Measurements from ENCODE around the gene EPS8L3. TPM values are rescaled to one million over a fixed set of nuclear protein-coding genes. Genes with fewer than 3 reads are reported as not detected.

EPS8L3 gene
- total and polyA plus RNA-seq, 2 of the 4 experiments (the other 2 are of a cell fraction), result not detected

- intact Hi-C loops (cut with micrococcal nuclease), result no loop called here
- dilution Hi-C loops (cut with HindIII; ENCODE audit: low sequenced_read_pairs, unreplicated experiment), result no loop called here
- DNase-seq (no peak), ATAC-seq (ENCODE audit: low read depth) (no peak)
- WGBS, 2 experiments (ENCODE audit: extremely low coverage in 2 of 2, insufficient read length in 1 of 2), result 75% methylated on average over 9 of the region's 11 CpGs; no CpG with 5 or more reads in 1 of the 2 experiments
- no peak overlapping the region for H3K9ac ChIP-seq (ENCODE audit: low read depth, low read length)
- no peak overlapping the region for H3K23ac ChIP-seq (ENCODE audit: low read depth, low read length)
- H2BK120ac ChIP-seq (ENCODE audit: low read depth, low read length), result no peak overlapping the region
- H3K27me3 ChIP-seq (ENCODE audit: control insufficient read depth, insufficient read depth, low read length), result peaks cover 34% of the 10 kb centered on the region
- H4K8ac ChIP-seq (ENCODE audit: low read depth in 2 of 2, low read length in 2 of 2), result no peak overlapping the region
- H2BK15ac ChIP-seq (ENCODE audit: low read depth, low read length), result no peak overlapping the region
- no peak overlapping the region for H2BK20ac ChIP-seq (ENCODE audit: low read depth, low read length)
- no peaks in the 10 kb centered on the region for H3K4me1 ChIP-seq (ENCODE audit: control insufficient read depth, insufficient read depth, low read length)
- no peak overlapping the region for H4K91ac ChIP-seq (ENCODE audit: insufficient read depth, low read depth, low read length)
- no TSS peak for BruUV-seq (replicated peaks)
- H4K20me1 ChIP-seq (ENCODE audit: insufficient read depth, low read length), result no peaks in the 10 kb centered on the region
- POLR2A ChIA-PET (ENCODE audit: unreplicated experiment), result no interaction called here
- CTCF ChIA-PET, result interaction anchor here (1.3 kb wide), 1 partner anchor 100 kb away, joined by 3 read pairs; no protein-coding TSS in a partner anchor
- no peak overlapping the region for H3K4ac ChIP-seq (ENCODE audit: low read depth, low read length)
- H3K9me1 ChIP-seq (ENCODE audit: insufficient read depth, low read length), result no peaks in the 10 kb centered on the region
- in situ Hi-C loops (cut with MboI; ENCODE audit: low sequenced_read_pairs), result no loop called here
- H2BK5ac ChIP-seq (ENCODE audit: low read depth, low read length, poor library complexity, severe bottlenecking), result no peak overlapping the region
- H3K14ac ChIP-seq (replicated peaks; ENCODE audit: low read depth, low read length), result no peak overlapping the region
- H3K4me3 ChIP-seq (ENCODE audit: insufficient read depth, low read depth, low read length), result no peak overlapping the region
- H3K18ac ChIP-seq (ENCODE audit: low read depth, low read length), result no peak overlapping the region
- H3K27ac ChIP-seq (ENCODE audit: insufficient read depth, low read length), result no peak overlapping the region
- TF ChIP-seq POLR2A (IDR thresholded peaks at IDR 0.05; ENCODE audit: low read depth, low read length) (no peak), BHLHE40 (IDR thresholded peaks at IDR 0.05; ENCODE audit: low read depth, low read length) (no peak), RFX5 (IDR thresholded peaks at IDR 0.05; ENCODE audit: low read depth, low read length) (no peak)
- no peak overlapping the region for H4K5ac ChIP-seq (ENCODE audit: low read depth, low read length)
- no peak overlapping the region for H3K4me2 ChIP-seq (ENCODE audit: low read depth, low read length)
- no peaks in the 10 kb centered on the region for H3K36me3 ChIP-seq (ENCODE audit: control insufficient read depth, insufficient read depth, low read length)
- no peak overlapping the region for H3K56ac ChIP-seq (ENCODE audit: extremely low read depth, insufficient read depth, low read length)
- H2AK9ac ChIP-seq (replicated peaks; ENCODE audit: low read depth, low read length, poor library complexity), result no peak overlapping the region
- no peaks in the 10 kb centered on the region for H3K79me1 ChIP-seq (ENCODE audit: low read depth in 1 of 2, low read length in 2 of 2)
- H3K9me3 ChIP-seq (ENCODE audit: control insufficient read depth, insufficient read depth, low read length), result peaks cover 5% of the 10 kb centered on the region
- no peak overlapping the region for H2AFZ ChIP-seq (replicated peaks; ENCODE audit: low read length, poor library complexity)
- H2AK5ac ChIP-seq (ENCODE audit: low read depth, low read length), result no peak overlapping the region
These were observed 13.4 kb downstream of the EPS8L3 start for GRCh38 chr1:109750241-109750882.

Data from IMR-90 (cell line).